Endothelial cell of umbilical vein (primary cell): ENCODE measurements around the gene ADM2.

Source experiments
- FOS ChIP-seq: IDR thresholded peaks from 2 replicates; pipeline ENCODE4 v1.6.1; 2011; ENCODE audit warnings: mild to moderate bottlenecking, low read length, moderate library complexity, borderline replicate concordance; ENCODE audit not compliant: insufficient read depth
- JUN ChIP-seq: IDR thresholded peaks from 2 replicates; pipeline ENCODE4 v1.6.1; 2011; ENCODE audit warnings: borderline replicate concordance, low read depth; ENCODE audit not compliant: insufficient read length, insufficient read depth
- POLR2AphosphoS5 ChIP-seq: IDR thresholded peaks from 2 replicates; pipeline ENCODE4 v1.6.1; 2012; ENCODE audit warnings: low read depth, mild to moderate bottlenecking, control low read depth, low read length, moderate library complexity; ENCODE audit not compliant: insufficient read depth
- TF ChIP-seq, protein P1 (sequence below), 2 donors: IDR thresholded peaks; 1 replicate in 1 of 2; 2 replicates in 1 of 2; pipeline ENCODE4 v1.5.1; 2011; ENCODE audit warnings: low read length in 2 of 2, mild to moderate bottlenecking in 2 of 2, moderate library complexity in 2 of 2, control low read depth in 1 of 2, inconsistent platforms in 1 of 2, low read depth in 1 of 2; ENCODE audit not compliant: insufficient read depth in 1 of 2; ENCODE audit errors: extremely low read depth in 1 of 2

GRCh38 chr22:50435291-50436014, 45.9 kb upstream of the ADM2 start:
- TF ChIP-seq, protein P1, sequence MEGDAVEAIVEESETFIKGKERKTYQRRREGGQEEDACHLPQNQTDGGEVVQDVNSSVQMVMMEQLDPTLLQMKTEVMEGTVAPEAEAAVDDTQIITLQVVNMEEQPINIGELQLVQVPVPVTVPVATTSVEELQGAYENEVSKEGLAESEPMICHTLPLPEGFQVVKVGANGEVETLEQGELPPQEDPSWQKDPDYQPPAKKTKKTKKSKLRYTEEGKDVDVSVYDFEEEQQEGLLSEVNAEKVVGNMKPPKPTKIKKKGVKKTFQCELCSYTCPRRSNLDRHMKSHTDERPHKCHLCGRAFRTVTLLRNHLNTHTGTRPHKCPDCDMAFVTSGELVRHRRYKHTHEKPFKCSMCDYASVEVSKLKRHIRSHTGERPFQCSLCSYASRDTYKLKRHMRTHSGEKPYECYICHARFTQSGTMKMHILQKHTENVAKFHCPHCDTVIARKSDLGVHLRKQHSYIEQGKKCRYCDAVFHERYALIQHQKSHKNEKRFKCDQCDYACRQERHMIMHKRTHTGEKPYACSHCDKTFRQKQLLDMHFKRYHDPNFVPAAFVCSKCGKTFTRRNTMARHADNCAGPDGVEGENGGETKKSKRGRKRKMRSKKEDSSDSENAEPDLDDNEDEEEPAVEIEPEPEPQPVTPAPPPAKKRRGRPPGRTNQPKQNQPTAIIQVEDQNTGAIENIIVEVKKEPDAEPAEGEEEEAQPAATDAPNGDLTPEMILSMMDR (IDR thresholded peaks at IDR 0.05; ENCODE audit: extremely low read depth in 1 of 2, insufficient read depth in 1 of 2, low read depth in 1 of 2, low read length in 2 of 2), result no peak
- TF ChIP-seq POLR2AphosphoS5 (no peak), JUN (no peak), FOS (no peak)
